Measurements from ENCODE around the gene NMT1. TPM values are rescaled to one million over a fixed set of nuclear protein-coding genes. Genes with fewer than 3 reads are reported as not detected.

Gene NMT1
- total RNA-seq, 1 donor from 2014 or later, result 118 TPM

DNA sequence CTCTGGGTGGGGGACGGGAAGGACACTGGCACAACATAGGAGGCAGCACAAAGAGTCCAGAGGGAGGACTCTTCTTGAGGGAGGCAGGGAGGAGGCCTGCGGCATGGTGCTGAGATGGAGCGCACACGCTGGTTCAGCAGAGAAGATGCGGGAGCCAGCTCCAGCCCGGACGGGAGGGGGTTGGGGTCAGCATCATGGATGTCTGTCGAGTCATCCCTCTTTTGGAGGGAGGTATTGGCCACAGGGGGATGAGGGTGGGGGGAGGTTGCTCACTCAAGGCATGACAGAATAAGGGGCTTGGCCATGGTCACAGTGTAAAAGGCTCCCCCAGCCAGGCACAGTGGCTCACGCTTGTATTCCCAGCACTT, 29.0 kb upstream of the NMT1 start:
- H3K27me3 Mint-ChIP-seq (ENCODE audit: low read depth), result no peaks in the 10 kb centered on the region
- no peaks in the 10 kb centered on the region for H3K4me1 Mint-ChIP-seq
- peak overlapping the region; percentile 87 for H3K27ac Mint-ChIP-seq (ENCODE audit: unreplicated experiment)
- H3K9me3 Mint-ChIP-seq, result no peaks in the 10 kb centered on the region
- no peak overlapping the region for H3K4me3 Mint-ChIP-seq
- H3K36me3 Mint-ChIP-seq (ENCODE audit: low read depth), result peaks cover 6% of the 10 kb centered on the region
- no peak for DNase-seq (ENCODE audit: low read depth, low spot score)
- TF ChIP-seq, protein P1, sequence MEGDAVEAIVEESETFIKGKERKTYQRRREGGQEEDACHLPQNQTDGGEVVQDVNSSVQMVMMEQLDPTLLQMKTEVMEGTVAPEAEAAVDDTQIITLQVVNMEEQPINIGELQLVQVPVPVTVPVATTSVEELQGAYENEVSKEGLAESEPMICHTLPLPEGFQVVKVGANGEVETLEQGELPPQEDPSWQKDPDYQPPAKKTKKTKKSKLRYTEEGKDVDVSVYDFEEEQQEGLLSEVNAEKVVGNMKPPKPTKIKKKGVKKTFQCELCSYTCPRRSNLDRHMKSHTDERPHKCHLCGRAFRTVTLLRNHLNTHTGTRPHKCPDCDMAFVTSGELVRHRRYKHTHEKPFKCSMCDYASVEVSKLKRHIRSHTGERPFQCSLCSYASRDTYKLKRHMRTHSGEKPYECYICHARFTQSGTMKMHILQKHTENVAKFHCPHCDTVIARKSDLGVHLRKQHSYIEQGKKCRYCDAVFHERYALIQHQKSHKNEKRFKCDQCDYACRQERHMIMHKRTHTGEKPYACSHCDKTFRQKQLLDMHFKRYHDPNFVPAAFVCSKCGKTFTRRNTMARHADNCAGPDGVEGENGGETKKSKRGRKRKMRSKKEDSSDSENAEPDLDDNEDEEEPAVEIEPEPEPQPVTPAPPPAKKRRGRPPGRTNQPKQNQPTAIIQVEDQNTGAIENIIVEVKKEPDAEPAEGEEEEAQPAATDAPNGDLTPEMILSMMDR (conservative IDR thresholded peaks at IDR 0.05), result no peak

DNA sequence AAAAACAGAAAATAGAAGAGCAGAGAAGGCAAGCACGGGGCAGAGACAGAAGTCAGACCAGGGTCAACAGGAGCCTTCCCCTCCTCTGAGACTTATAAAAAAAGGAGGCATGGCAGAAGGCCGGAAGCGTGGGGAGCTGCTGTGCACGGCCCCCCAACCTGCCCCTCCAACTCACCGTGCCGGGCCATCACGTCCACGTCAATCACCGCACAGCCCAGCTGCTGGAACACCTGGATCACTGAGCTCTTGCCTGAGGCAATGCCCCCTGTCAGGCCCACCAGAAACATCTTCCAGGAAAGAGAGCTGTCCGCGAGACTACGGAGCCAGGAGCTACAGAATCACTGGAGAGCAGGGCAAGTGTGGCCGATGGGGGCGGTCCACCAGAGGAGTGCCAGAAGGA, 26.5 kb upstream of the NMT1 start:
- Mint-ChIP-seq H3K9me3 (no peaks in the 10 kb centered on the region), H3K4me1 (peaks cover 7% of the 10 kb centered on the region), H3K4me3 (no peak overlapping the region), H3K36me3 (ENCODE audit: low read depth) (peaks cover 5% of the 10 kb centered on the region), H3K27ac (ENCODE audit: unreplicated experiment) (no peak overlapping the region), H3K27me3 (ENCODE audit: low read depth) (no peaks in the 10 kb centered on the region)
- TF ChIP-seq, protein P1 (conservative IDR thresholded peaks at IDR 0.05), result no peak
- DNase-seq (ENCODE audit: low read depth, low spot score), result no peak

DNA sequence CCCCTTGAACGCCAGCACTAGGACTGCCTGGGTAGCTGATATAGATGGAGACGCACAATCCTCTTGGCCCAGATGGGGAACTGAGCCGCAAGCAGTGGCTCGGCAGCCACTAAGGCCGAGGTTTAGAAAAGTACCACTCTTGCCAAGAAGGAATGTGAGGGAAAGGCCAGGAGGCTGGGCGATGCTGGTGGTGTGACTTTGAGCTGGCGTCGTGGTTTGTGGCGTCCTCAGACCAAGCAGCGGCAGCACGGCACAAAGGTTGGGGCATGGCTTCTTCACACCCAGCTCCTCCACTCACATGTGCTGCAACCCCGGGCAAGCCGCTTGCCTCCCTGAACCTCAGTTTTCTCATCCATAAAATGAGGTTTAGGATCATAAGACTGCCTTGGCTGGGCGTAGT, 25.3 kb upstream of the NMT1 start:
- Mint-ChIP-seq H3K4me1 (peaks cover 12% of the 10 kb centered on the region), H3K9me3 (no peaks in the 10 kb centered on the region), H3K36me3 (ENCODE audit: low read depth) (peaks cover 5% of the 10 kb centered on the region), H3K27ac (ENCODE audit: unreplicated experiment) (no peak overlapping the region), H3K27me3 (ENCODE audit: low read depth) (no peaks in the 10 kb centered on the region), H3K4me3 (no peak overlapping the region)
- DNase-seq (ENCODE audit: low read depth, low spot score), result no peak
- TF ChIP-seq, protein P1 (conservative IDR thresholded peaks at IDR 0.05), result no peak

DNA sequence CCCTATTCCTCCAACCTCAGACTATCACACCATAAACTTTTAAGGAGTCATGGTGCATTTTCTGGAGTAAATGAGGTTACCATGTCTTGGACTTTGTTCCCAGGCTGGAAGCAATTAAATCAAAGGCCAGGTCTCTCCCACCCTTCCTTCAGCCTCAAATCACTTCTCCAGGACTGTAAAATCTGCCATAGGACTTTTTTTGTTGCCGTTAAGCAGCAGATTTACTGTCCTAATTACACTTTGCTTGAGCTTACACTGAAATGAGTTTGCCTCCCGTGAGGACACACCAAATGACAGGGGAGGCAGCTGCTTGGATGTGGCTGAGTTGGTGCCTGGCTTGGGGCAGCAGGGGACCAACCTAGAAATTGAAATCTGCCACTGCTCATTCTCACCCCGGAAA, 24.4 kb upstream of the NMT1 start:
- TF ChIP-seq, protein P1 (conservative IDR thresholded peaks at IDR 0.05), result no peak
- DNase-seq (ENCODE audit: low read depth, low spot score), result no peak
- H3K27ac Mint-ChIP-seq (ENCODE audit: unreplicated experiment), result no peak overlapping the region
- peaks cover 16% of the 10 kb centered on the region for H3K4me1 Mint-ChIP-seq
- H3K36me3 Mint-ChIP-seq (ENCODE audit: low read depth), result peaks cover 5% of the 10 kb centered on the region
- no peak overlapping the region for H3K4me3 Mint-ChIP-seq
- no peaks in the 10 kb centered on the region for H3K27me3 Mint-ChIP-seq (ENCODE audit: low read depth)
- no peaks in the 10 kb centered on the region for H3K9me3 Mint-ChIP-seq

DNA sequence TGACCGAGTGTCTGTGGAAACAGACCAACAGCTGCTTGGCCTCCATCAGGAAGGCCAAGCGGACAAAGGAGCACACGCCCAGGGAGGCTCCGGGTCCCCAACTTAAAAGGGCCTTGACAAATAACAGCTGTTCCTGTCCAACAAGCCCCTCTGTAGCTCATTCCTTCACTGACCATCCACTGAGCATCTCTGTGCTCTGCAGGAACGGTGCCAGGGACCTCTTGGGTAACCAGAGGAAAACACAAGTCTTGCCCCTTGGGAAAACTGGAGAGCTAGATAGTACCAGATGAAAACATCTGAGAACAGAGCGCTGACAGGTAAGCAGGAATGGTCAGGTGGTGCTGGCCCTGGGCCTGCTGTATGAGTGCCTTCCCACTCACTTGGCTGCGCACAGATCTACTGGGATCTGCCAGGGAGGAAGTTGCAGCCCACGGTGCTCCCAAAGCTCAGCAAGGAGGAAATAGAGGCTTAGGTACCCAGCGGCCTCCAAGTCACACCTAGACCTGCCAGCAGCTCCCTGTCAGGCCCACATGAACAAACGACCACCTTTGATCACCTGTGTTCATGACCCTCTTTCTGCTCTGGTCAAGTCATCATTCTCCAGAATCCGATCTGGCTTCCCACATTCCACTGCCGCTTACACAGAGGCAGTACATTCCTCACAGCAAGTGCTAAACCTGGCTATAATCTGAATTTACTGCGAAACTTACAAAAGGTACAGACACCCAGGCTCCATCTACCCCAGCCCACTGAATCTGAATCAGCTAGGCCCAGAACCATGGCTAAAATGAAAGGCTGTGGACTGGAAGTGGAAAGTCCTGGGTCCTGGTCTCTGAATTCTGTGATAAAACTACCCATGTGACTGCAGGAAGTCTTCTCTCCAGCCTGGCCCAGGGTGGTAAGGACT, 22.1 kb upstream of the NMT1 start:
- TF ChIP-seq, protein P1 (conservative IDR thresholded peaks at IDR 0.05), result no peak
- Mint-ChIP-seq H3K27ac (ENCODE audit: unreplicated experiment) (no peak overlapping the region), H3K36me3 (ENCODE audit: low read depth) (peaks cover 8% of the 10 kb centered on the region), H3K4me1 (peaks cover 37% of the 10 kb centered on the region), H3K27me3 (ENCODE audit: low read depth) (no peaks in the 10 kb centered on the region), H3K4me3 (no peak overlapping the region), H3K9me3 (no peaks in the 10 kb centered on the region)
- no peak for DNase-seq (ENCODE audit: low read depth, low spot score)

All from neural crest cell (in vitro differentiated cells).